ENCODE measurements around the gene NR4A1.

NR4A1 gene

DNA sequence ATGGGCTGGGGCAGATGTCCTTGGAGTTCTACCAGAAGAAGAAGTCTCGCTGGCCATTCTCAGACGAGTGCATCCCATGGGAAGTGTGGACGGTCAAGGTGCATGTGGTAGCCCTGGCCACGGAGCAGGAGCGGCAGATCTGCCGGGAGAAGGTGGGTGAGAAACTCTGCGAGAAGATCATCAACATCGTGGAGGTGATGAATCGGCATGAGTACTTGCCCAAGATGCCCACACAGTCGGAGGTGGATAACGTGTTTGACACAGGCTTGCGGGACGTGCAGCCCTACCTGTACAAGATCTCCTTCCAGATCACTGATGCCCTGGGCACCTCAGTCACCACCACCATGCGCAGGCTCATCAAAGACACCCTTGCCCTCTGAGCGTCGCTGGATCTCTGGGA lies 25.6 kb downstream of the NR4A1 start:
- H3K4me1 ChIP-seq (ENCODE audit: low read length) = peaks cover 17% of the 10 kb centered on the region
- peaks cover 45% of the 10 kb centered on the region for H3K79me2 ChIP-seq (ENCODE audit: low read length)
- no peaks in the 10 kb centered on the region for H3K9me2 ChIP-seq (replicated peaks; ENCODE audit: insufficient read depth, low read length)
- no peak overlapping the region for H3K4me2 ChIP-seq (ENCODE audit: low read depth, low read length)
- no peak overlapping the region for H3K4me3 ChIP-seq (ENCODE audit: low read length)
- TF ChIP-seq EZH2phosphoT487 (IDR thresholded peaks at IDR 0.05; ENCODE audit: low read length) = no peak
- no peak for TF ChIP-seq EZH2 (optimal IDR thresholded peaks at IDR 0.05; ENCODE audit: low read depth, low read length)
- TF ChIP-seq, protein P1, sequence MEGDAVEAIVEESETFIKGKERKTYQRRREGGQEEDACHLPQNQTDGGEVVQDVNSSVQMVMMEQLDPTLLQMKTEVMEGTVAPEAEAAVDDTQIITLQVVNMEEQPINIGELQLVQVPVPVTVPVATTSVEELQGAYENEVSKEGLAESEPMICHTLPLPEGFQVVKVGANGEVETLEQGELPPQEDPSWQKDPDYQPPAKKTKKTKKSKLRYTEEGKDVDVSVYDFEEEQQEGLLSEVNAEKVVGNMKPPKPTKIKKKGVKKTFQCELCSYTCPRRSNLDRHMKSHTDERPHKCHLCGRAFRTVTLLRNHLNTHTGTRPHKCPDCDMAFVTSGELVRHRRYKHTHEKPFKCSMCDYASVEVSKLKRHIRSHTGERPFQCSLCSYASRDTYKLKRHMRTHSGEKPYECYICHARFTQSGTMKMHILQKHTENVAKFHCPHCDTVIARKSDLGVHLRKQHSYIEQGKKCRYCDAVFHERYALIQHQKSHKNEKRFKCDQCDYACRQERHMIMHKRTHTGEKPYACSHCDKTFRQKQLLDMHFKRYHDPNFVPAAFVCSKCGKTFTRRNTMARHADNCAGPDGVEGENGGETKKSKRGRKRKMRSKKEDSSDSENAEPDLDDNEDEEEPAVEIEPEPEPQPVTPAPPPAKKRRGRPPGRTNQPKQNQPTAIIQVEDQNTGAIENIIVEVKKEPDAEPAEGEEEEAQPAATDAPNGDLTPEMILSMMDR (IDR thresholded peaks at IDR 0.05; ENCODE audit: low read length) = no peak
- H3K9me3 ChIP-seq (replicated peaks; ENCODE audit: insufficient read depth, low read length) = no peaks in the 10 kb centered on the region
- H3F3A ChIP-seq (ENCODE audit: insufficient read depth, low read length) = no peaks in the 10 kb centered on the region
- no peak overlapping the region for H3K27ac ChIP-seq (ENCODE audit: low read length)
- H2AFZ ChIP-seq (ENCODE audit: low read length) = no peak overlapping the region
- no peaks in the 10 kb centered on the region for H3K27me3 ChIP-seq (replicated peaks; ENCODE audit: insufficient read depth, low read length)
- H3K9ac ChIP-seq (ENCODE audit: low read length) = no peak overlapping the region
- peaks cover 4% of the 10 kb centered on the region; the same call in 1 of the 2 replicates for H3K36me3 ChIP-seq (replicated peaks; ENCODE audit: insufficient read depth, low read length)
- no peak for DNase-seq
- H4K20me1 ChIP-seq (ENCODE audit: insufficient read depth, low read length) = no peaks in the 10 kb centered on the region

DNA sequence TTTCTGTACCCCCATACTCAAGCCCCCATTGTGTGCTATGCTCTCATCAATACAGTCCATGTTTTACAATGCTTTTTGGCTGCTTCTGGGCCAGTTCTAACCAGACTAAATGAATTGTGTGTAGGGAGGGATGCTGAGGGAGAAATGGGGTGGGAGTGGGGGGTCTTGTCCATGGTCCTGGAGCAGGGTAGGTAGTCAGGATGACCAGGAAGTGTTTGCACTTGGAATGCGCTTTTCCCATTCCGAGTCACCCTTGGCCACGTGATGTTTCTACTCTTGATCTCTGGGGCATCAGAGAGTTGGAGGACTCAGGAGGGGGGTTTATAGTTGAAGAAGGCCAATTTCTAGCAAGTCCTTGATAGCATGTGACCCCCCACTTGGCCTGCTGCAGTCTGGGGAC lies 27.0 kb downstream of the NR4A1 start:
- Histone ChIP-seq H3K9ac (ENCODE audit: low read length) (no peak overlapping the region), H3K9me3 (replicated peaks; ENCODE audit: insufficient read depth, low read length) (no peaks in the 10 kb centered on the region), H3K36me3 (replicated peaks; ENCODE audit: insufficient read depth, low read length) (no peaks in the 10 kb centered on the region), H3K27me3 (replicated peaks; ENCODE audit: insufficient read depth, low read length) (no peaks in the 10 kb centered on the region), H3K4me3 (ENCODE audit: low read length) (no peak overlapping the region), H4K20me1 (ENCODE audit: insufficient read depth, low read length) (no peaks in the 10 kb centered on the region), H2AFZ (ENCODE audit: low read length) (no peak overlapping the region), H3K4me1 (ENCODE audit: low read length) (peaks cover 17% of the 10 kb centered on the region), H3K4me2 (ENCODE audit: low read depth, low read length) (no peak overlapping the region), H3K9me2 (replicated peaks; ENCODE audit: insufficient read depth, low read length) (no peaks in the 10 kb centered on the region), H3K79me2 (ENCODE audit: low read length) (peaks cover 31% of the 10 kb centered on the region), H3K27ac (ENCODE audit: low read length) (no peak overlapping the region), H3F3A (ENCODE audit: insufficient read depth, low read length) (no peaks in the 10 kb centered on the region)
- no peak for DNase-seq
- TF ChIP-seq, protein P1 (IDR thresholded peaks at IDR 0.05; ENCODE audit: low read length) = no peak
- TF ChIP-seq EZH2 (optimal IDR thresholded peaks at IDR 0.05; ENCODE audit: low read depth, low read length) (no peak), EZH2phosphoT487 (IDR thresholded peaks at IDR 0.05; ENCODE audit: low read length) (no peak)

DNA sequence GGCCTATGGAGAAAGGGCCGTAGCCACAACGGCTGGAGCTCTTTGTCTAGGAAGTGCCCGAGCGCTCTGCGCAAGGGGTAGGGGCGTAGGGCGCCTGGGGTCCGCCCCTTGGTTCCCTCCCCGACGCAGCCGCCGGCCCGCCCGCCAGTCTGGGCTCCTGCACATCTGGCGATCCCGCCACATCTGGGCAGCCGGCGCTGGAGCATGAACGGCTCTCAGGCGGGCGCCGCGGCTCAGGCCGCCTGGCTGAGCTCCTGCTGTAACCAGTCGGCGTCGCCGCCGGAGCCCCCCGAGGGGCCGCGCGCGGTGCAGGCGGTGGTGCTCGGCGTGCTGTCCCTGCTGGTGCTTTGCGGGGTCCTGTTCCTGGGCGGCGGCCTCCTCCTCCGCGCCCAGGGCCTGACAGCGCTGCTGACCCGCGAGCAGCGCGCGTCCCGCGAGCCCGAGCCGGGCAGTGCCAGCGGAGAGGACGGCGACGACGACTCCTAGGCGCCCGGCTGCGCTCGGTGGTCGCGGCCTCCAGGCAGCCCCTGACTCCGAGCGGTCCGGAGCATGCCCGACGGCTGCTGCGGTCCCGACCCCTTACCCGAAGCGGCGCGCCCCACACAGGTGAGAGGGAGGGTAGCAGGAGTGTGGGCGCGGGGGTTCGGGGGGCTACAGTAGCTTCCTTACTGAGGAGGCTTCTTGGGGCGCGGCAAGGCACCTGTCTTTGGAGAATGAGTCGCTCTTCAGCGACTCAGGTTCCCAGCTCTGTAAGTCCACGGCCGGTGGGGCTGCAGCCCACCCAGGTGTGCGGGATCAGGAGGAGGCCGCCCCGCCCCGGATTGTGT lies 28.5 kb downstream of the NR4A1 start, which contains the start of gene SMIM41:
TSS of gene SMIM41 (plus strand) at position 129 of the 827 bp plus-strand sequence. CDS start at position 205, 76 bp downstream.
- Histone ChIP-seq H3K4me3 (ENCODE audit: low read length) (no peak within 1 kb of the TSS), H4K20me1 (ENCODE audit: insufficient read depth, low read length) (no peaks in the 10 kb centered on the region), H3K27ac (ENCODE audit: low read length) (no peak within 1 kb of the TSS), H3K9me3 (replicated peaks; ENCODE audit: insufficient read depth, low read length) (no peaks in the 10 kb centered on the region), H3K4me2 (ENCODE audit: low read depth, low read length) (no peak within 1 kb of the TSS), H3F3A (ENCODE audit: insufficient read depth, low read length) (no peaks in the 10 kb centered on the region), H3K36me3 (replicated peaks; ENCODE audit: insufficient read depth, low read length) (no peaks in the 10 kb centered on the region), H3K79me2 (ENCODE audit: low read length) (peaks cover 18% of the 10 kb centered on the region; the same call in 1 of the 2 replicates), H2AFZ (ENCODE audit: low read length) (no peak within 1 kb of the TSS), H3K27me3 (replicated peaks; ENCODE audit: insufficient read depth, low read length) (no peaks in the 10 kb centered on the region), H3K4me1 (ENCODE audit: low read length) (peaks cover 18% of the 10 kb centered on the region), H3K9me2 (replicated peaks; ENCODE audit: insufficient read depth, low read length) (no peaks in the 10 kb centered on the region), H3K9ac (ENCODE audit: low read length) (no peak within 1 kb of the TSS)
- TF ChIP-seq EZH2 (optimal IDR thresholded peaks at IDR 0.05; ENCODE audit: low read depth, low read length) = no peak
- no peak for TF ChIP-seq EZH2phosphoT487 (IDR thresholded peaks at IDR 0.05; ENCODE audit: low read length)
- TF ChIP-seq, protein P1 (IDR thresholded peaks at IDR 0.05; ENCODE audit: low read length) = no peak
- no peak for DNase-seq
